ENCODE results near the gene ARHGAP4.

Gene ARHGAP4

DNA sequence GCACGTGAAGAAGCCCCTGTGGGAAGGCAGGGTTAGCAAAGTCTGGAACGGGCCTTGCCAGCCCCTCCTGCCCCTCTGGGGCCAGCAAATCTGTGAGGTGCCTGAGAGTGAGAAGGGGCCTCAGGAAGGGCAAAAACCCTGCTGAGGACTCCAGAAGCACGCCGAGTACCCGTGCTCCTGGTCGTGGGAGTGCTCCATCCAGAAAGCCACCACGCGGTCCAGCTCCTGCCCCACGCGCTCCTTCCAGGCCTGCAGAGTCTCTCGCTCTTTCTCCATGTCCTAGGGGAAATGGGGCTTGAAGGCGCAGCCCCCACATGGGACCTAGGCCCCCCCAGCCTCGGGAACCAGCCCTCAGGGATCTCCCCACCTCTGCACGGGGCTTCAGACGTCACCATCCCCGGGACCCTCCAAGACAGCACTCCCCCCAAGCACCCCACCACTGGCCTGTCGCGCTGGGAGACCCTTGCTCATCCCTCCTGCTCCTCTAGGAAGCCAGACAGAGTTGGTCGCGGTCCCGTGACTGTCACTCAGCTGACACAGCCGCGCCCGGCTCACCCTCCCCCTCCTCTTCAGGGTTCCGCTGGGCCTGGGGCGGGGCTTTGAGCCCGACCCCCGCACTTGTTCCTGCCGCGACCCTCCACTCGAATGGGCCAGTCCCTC lies 18.2 kb upstream of the ARHGAP4 start, which contains the start of gene RENBP:
Gene RENBP, minus strand, starts transcription at position 504 of the 660 bp plus-strand sequence. Its CDS starts 33 bp downstream, at position 471.
- peak; percentile 46 for DNase-seq

DNA sequence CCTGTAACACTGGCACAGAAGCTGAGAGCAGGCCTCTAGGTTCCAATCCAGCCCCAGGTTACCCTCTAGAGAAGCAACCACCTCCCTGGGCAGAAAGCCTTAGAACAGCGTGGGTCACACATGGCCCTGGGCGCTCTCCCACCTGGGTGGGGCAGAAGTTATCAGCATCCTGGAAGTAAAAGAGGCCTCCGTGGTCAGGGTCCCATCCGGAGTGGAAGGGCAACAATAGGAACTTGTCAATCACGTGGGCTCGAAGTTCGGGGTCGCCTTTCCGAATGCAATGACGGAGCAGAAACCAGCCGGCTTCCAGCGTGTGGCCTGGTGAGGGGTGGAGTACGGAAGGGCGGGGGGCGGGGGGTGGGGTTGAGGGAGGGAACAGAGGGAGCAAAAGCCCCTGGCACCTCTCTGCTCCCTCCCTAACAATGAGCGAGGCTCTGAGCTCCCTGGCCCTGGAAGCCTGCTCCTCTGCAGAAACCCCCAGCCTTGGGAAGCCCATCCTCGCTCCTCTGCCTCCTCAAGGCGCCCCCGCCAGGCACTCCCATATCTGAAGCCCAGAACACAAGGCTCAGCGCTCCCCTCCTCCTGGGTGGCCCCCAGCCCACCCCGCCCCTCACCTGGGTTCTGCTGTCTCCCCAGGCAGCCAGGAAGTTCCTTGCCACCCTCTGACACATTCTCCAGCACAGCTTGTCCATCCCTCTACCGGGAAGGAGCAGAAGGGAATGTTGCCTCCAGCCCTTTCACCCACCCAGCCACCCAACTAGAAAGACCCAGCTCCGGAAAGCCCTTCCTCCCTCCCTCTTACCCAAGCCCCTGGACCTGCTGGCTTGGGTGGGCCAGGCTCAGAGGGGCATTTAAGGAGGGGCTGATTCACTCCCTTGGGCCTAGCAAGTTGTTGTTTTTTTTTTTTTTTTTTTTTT lies 15.5 kb upstream of the ARHGAP4 start:
- no peak for DNase-seq

DNA sequence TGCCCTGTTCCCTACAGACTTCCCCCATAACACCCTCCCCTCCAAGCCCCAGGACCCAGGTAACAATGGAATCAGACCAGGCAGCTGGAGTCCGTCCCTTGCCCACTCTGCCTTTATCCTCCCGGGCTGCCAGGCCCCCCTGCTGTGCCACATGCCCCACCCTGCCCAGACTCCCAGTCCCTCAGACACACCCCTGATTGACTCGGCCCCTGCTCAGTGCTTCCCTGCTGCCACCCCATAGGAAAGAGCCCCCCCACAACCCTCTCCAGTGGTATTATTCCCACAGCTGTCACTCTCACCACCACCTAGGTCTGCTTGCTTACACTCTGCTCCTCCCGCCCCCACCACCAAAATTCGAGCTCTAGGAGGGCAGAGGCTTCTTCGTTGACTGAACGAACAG lies 13.5 kb upstream of the ARHGAP4 start:
- DNase-seq, result no peak

DNA sequence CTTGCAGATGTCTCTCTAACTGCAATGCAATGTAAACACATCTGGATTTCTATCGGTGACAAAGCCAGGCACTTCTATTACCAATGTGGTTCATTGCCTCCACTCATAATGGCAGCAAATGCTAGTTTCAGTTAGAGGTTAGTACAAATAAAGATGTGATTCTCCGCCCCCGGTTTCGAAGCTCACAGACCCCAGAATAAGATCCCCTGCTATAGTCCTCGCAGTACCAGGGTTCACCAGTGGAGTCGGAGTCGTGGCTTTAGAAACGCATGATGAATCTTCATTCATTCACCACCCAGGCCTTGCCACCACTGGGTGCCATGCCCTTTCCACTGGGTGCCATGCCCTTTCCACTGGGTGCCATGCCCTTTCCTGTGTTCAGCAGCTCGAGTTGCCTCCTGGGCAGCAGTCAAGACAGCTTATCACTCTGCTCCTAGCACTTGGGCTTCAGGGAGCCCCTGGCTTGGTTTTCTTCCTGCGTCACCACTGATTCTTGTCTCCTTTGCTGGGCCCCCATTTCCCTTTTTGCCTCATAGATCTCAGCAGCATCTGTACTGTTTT lies 12.2 kb upstream of the ARHGAP4 start:
- no peak for DNase-seq

DNA sequence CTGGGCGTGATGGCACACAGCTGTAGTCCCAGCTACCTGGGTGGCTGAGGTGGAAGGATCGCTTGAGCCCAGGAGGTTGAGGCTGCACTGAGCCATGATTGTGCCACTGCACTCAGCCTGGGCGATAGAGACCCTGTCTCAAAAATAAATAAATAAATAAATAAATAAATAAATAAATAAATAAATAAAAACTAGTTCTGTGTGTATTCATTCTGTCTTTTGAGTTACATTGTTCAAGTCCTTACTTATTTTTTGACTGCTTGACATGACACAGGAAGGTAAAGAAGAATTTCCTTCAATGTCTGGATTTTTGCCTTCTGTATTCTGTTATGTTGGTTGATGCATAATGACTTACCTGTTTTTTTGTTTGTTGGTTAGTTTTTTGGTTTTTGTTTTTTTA lies 11.0 kb upstream of the ARHGAP4 start:
- DNase-seq, result no peak

GRCh38 chrX:153935326-153935851 lies 9.3 kb upstream of the ARHGAP4 start:
- DNase-seq, result no peak

GRCh38 chrX:153934762-153935325 lies 8.8 kb upstream of the ARHGAP4 start, which contains the start of gene NAA10:
Gene NAA10, minus strand, starts transcription at chrX:153935037. Its CDS starts 133 bp downstream, at chrX:153934904.
- DNase-seq, result peak; percentile 62

DNA sequence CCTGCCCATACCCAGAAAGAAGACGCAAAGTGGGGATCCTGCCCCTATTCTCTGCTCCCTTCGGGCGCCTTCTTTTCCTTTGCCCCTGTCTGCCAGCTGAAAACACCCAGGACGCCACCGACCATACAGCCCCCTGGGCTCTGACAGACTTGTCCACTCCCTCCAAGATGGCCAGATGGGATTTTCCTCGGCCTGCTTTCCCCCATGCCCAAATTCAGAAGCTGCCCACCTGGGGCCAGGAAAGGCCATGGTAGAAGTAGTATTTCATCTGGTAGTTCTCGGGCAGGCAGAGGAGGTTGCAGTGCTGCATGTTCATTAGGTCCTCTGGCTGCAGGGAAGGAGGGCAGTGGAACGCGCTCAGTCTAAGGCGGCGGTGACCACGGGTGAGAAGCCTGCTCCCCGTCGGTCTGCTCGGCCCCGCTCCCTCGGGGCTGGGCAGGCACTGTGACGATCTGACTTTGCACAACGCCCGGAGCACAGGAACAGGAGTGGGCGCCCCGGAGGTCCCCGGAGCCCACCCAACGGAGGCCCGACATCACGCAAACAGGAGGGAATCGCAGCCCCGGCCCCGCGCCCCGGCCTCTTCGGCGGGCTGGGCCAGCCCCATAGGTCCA lies 8.2 kb upstream of the ARHGAP4 start:
- no peak for DNase-seq

DNA sequence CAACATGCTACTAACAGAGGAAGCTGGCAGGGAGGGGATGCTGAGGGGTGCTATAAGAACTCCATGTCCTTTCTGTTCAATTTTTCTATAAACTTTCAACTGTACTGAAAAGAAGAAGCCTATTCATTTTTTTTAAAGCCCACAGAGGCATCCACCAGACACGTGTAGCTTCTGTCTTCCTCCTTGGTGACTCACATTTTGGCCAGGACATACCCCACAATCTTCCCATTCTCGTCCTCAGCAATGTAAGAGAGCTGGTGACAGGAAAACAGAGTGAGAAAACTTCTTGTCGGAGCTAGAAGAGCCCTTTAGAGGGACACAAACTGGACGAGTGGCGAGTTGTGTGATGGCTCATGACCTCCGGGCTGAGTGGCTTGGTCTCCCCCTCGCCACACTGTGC lies 7.7 kb upstream of the ARHGAP4 start:
- DNase-seq, result no peak

GRCh38 chrX:153932220-153932915 lies 6.3 kb upstream of the ARHGAP4 start:
- DNase-seq, result no peak

- DNase-seq, result no peak
Observed at GRCh38 chrX:153931748-153932147, 5.7 kb upstream of the ARHGAP4 start.

GRCh38 chrX:153931151-153931550 lies 5.1 kb upstream of the ARHGAP4 start:
- DNase-seq, result no peak

DNA sequence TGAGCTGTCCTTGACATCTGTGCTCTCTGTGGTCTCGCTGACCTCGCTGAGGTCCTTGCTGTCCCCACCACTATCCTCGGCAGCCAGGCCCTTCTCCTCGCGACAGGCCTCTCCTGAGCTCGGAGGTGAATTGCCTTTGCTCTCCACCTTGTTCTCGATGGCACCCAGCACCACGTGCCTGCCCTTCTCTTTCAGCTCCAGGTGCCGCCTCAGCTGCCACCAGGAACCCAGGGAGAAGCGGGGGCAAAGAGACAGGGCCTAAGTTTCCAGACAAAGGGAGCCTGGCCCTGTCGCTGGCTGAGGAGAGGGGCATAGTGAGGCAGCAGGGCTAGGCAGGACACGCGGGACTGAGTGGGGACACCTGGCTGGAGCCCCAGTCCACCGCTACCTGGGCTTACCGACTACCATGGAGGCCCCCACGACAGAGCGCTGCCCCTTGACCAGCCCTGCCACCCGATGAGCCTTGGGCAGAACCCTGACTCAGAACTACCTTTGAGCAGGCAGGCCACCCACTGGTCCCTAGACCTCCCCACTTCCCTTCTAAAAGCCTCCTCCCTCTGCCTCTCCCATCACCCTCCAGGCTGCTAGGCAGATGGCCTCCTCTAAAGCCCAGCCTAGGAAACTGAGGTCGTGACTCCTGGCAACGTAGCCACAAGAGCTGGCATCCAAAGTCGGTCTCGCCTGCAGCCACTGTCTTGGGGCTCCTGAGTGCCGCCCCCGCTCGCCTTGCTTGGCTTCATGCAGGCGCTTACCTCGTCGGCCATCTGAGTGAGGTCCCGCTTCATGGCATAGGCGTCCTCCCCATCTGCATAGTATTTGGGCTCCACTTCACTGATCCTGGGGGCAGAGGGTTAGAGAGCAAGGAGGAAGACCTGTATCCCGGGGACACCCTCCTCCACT lies 4.2 kb upstream of the ARHGAP4 start:
- no peak for DNase-seq

- no peak for DNase-seq
Observed at GRCh38 chrX:153929576-153929975, 3.5 kb upstream of the ARHGAP4 start.

- no peak for DNase-seq
Observed at GRCh38 chrX:153928846-153929245, 2.8 kb upstream of the ARHGAP4 start.

- peak; percentile 95 for DNase-seq
Observed at GRCh38 chrX:153927922-153928760, 2.1 kb upstream of the ARHGAP4 start.

DNA sequence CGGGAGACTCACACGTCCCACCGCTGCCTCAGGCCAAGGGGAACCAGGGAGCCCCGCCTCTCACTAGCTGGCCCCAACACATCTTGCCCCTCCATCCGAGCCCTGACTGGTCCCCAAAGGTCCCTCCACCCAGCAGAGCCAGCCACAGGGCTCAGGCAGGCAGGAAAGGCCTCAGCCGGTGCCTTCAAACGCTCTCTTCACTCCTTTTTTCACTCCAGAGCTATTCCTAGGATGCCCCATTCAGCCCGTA lies 1.5 kb upstream of the ARHGAP4 start:
- no peak for DNase-seq

- DNase-seq, result peak; percentile 75
Observed at GRCh38 chrX:153926858-153927671, 1.0 kb upstream of the ARHGAP4 start.

DNA sequence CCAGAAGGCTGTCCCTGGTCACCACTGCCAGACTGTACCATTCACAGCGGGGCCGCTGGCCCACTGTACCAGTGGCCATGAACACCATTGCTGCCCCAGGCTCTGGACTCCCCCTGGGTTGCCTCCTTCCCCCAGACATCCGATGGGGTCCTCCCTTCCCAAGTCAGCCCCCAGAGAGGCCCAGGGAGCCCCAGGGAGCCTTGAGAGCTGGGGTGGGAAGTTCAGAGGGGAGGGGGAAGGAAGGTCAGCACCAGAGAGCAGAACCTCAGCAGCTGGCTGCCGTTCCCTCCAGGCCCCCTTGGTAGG lies 441 bp upstream of the ARHGAP4 start:
- no peak for DNase-seq

- DNase-seq, result no peak
Observed at GRCh38 chrX:153925387-153925738, 701 bp downstream of the ARHGAP4 start.

Data from activated T-cell treated with anti-CD3 and anti-CD28 coated beads, Interleukin-2, amount 50 U/mL, for 1 hour (primary cell).